CD4-positive, alpha-beta T cell treated with Interleukin-6 for 4 hours (primary cell): ENCODE data around the gene TPRG1.

Experiments used
- DNase-seq: peaks from one replicate; pipeline ENCODE4 v3.0.0-alpha.2; 2020; ENCODE audit warnings: mixed read lengths

The TPRG1 gene

DNA sequence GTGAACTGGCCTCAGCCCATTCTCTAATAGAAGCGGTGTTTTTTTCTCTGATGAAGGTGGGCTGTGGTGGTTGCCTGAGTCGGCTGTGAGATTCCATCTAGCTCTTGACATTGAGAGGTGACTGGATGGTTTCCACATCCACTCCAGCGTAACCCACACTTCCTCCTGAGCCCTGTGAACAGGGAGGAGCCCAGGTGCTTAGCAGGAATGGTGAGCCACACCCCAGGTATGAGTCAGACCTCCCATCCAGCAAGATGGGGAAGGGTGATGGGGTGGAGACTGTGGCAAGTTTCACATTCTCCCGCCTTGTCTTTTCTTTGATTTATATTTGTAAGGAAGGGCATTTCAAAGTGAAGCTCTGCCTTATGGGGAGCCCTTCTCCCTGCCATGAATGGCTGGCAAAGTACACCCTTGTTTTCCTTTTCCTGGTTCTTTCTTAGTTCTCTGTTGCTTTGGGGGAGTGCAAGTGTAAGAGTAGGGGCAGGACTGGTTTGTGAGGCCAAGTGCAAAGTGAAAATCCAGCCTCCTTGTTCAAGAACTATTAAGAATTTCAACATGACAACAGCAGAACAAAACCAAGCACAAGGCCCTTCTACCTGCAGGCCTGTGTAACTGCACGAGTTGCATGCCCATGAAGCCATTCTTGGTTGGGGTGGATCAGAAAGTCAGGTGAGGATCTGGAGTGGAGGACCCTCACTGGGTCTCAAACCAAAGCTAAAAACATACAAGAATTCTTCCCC is 4.6 kb upstream of the TPRG1 start:
- DNase-seq: no peak

DNA sequence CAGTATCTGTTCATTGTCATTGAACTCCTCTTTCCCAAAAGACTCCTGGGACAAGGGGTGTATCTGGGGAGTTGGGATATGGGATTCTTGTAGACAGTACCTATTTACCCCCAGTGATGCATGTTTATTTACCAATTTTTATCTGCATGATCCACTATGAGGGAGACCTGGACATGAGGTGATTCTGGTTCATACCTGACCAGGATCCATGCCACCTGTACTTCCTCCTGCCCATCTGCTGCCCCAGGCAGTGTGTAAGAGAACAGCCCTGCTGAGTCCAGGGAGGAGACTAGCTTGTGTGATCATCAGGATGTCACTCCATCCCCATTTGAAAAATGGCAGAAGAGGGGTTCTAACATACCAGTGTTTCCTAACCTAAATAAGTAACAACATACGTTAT is 3.1 kb upstream of the TPRG1 start:
- DNase-seq: no peak

DNA sequence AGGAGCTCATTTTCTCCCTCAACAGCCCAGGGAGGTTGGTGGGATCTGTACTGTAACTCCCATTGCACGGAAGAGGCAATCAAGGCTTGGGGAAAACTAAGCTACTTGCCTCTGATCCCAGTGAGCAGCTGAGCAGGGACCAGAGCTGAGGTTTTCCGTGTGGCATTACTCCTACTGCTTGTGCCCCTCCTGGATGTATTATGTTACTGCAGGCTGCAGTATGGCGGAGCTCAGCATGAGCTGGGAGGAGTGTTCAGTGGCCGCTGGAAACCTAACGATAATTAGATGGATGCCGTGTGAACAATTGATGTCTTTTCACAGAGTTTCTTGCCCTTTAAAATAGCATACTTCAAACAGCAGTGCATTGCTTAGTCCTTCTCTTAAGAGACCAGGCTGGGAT is 2.0 kb upstream of the TPRG1 start:
- DNase-seq: no peak

DNA sequence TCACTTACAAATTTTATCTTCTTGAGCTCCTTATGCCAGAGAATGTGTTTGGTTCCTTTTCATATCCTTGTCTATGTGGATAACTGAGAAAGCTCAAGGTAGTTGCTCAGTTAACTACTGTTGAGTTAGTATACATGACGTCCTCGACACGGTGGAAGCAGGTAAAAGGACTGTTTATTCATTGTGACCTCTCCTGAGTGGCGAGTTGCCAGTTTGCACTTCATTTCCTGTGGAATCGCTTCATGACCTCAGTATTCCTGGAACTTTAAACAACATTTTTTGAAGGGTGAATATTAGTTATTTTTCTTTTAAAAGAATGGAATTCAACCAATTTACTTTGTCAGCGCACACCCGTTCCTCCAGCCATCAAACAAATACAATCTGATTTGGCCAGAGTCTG is 1.2 kb upstream of the TPRG1 start:
- DNase-seq: no peak

DNA sequence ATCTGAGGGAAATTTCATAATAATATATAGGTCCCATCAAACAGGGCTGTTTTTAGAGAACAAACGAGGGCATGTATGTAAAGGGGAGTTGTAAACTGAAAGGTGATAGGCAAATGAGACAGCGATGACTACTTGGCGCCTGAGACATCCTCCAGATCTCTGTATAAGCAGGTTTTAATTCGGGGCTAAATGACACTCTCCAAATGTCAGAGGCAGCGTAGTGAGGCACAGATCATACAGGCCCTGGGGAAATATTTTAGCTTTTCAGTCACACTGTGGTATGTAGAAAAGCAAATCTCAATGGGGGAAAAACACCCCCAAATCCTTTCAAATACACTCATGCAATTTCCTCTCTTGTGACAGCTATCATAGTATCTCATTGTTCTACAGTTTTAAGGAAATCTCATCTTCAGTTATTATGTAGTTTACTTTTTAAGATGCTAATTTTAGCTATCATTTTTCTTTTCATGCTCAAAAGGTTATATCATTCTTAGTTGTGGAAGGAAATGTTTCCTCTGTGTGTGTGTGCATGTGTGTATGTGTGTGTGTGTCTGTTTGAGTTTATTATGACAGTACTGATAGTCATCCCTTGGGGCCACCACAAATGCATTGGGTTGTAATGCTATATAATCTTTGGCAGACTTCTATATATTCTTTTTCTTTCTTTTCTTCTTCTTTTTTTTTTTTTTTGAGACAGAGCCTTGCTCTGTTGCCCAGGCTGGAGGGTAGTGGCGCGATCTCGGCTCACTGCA is 1.1 kb downstream of the TPRG1 start:
- no peak for DNase-seq

DNA sequence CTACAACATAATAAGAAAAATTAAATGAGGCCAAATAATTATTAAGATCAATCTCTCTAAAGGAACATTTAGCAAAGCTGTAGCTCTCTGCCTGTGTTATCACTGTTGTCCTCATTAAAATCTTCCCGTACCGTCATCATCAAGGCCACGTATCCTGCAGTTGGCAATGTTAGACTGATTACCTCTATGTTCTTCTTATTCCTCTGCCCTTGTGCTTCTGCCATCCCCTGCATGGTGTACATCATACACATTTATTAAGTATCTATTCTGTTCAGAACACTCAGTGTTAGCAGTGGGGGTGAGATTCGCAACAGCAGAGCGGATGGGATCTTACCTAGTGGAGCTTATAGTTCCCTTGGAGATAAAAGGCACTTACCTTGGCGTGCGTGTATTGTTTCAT is 12.8 kb downstream of the TPRG1 start:
- DNase-seq: no peak

DNA sequence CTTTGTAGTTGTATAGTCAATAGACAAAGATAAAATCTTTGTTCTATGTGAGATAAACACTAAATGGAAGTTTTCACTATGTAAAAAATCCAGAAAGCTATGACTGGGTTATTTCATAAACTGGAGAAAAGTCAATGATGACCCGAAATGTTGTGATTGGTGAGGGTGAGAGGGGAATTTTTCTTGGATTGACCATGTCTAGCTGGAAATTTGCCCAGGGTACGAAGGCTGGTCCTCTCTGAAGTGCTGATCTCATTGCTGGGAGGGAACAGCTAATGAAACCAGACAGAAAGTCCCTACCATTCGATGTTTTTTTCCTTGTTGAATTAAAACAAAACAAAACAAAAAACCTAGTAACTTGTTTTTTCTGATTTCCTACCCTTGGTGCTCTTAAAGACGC is 14.3 kb downstream of the TPRG1 start:
- no peak for DNase-seq

DNA sequence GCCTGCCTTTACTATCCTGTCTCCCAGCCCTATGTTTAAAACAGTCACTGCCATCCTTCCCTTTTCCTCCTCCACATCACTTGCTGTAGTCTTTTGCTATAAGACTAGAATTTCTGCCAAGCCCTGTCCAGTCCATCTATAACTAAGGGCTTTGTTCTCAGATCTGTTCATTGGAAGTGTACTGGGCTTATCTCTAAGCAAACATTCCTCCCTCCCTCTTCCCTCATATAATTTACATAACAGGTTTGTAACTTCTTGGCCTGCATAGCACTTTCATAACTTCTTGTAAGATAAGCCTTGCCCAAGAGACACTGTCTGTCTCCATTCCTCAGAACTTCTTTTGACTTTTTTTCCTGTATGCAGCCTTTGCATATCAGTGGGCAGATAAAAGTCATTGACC is 16.7 kb downstream of the TPRG1 start:
- DNase-seq: no peak

DNA sequence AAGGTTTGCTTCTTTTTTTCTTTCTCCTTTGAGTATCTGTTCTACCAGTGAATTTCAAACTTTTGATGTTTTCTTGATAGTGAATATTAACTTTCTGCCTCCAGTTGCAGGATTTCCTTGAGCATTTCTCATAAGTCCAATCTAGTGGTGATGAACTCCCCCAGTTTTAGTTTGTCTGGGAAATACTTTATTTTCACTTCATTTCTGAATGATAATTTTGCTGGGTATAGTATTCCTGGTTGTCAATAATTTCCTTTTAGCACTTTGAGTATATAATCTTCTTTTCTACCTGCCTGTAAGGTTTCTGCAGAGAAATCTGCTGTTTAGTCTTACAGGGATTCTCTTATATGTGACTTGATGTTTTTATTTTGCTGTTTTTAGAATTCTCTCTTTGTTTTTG is 21.0 kb downstream of the TPRG1 start:
- DNase-seq: no peak

DNA sequence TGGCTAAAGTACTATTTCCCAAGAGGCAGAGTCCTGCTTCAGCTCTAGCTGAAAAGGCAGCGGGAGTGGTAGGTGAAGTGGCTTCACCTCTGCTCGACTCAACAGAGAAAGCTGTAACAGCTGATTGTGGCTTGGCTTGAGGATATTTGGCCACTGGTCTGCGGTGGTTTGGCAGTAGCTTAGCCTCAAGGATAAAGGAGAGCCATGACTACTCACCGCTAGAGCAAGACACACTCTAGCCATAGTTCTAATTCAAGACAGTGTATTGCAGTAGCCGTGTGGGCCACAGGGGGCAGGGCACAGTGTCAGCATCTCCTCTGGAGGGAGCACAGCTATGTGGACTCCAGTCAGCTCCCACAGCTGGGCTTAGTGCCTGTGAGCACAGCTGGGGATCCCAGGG is 23.5 kb downstream of the TPRG1 start:
- no peak for DNase-seq

DNA sequence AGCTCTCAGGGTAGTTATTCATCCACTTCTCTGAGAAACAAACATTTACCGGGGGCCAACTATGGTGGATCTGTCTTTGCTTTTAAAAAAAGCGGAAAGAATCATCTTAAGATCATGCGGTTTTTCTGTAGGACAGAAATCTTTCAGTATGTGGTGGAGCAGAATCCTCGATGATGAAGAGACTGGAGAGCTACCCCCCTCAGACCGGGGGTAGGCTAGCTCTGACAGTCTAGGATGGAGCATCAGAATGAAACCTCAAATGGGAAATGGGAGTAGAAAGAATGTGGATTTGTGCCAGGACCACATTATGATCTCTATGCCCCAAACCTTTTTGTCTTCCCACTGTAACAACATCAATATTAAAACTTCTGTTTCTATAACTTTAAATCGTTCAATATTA is 30.3 kb downstream of the TPRG1 start:
- DNase-seq: no peak

DNA sequence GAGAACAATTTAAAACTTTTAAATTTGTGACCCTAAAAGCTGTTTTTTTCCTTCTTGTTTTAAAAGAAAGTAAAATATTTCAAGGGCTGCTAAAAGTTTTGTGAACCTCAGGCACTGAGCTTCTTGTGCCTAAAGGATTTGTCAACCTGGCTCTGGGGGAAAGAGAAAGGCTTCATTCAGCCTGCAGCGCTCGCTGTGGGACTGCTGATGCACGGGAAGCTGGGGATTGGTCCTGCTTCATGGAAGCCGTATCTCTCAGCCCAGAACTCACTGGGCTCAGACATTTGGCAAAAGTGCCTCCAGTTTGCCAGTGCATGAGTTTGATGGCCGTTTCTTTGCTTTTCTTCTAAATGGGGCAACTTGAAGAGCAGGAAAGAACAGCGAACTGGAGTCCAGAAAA is 30.8 kb downstream of the TPRG1 start:
- DNase-seq: no peak

DNA sequence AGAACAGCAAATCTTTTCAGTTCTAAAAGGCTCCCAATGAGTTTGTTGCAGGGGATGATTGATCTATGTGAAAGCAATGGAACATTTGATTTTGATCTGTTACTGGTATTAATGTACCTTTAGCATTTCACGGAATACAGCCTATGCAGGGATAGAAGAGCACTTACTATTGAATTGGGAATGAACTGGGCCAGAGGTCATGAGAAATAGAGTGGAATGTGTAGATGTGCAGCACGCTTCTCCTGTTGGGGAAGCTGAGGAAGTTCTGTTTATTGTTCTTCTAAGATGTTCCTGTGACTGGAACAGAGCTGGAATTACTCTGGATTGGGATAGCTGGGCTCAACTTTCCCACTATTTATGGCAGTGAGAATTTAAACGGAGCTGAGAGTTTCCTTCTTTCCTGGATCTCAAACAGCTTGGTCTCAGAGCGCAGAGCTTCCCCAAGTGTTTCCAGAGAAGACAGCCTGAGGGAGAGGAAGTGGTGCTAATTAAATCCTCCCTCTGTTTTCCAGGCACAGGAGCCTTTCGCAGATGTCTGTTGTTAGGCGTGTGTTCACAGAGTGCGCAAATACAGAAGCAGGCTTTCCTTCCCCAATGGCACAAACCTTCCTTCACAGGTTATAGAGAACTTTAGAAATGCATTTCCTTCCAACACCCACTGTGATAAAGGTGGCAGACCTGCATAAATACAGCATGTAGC is 32.5 kb downstream of the TPRG1 start:
- no peak for DNase-seq

DNA sequence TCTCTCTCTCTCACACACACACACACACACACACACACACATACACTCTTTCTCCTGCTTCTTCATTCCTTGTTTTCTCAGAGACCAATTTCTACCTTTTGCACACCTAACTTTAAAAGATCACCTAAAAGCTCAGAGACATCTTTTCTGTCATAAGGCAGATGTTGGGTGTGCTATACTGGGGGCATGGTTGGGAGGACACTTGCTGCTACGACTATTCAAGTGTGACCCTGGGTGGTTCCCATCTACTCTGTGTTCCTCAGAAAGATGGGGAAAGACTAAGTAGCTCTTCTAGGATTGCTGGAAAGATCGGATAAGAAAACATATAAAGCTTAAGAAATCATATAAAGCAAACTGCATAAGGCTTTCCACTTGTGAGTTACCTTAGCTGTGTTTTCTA is 33.2 kb downstream of the TPRG1 start:
- DNase-seq: no peak

DNA sequence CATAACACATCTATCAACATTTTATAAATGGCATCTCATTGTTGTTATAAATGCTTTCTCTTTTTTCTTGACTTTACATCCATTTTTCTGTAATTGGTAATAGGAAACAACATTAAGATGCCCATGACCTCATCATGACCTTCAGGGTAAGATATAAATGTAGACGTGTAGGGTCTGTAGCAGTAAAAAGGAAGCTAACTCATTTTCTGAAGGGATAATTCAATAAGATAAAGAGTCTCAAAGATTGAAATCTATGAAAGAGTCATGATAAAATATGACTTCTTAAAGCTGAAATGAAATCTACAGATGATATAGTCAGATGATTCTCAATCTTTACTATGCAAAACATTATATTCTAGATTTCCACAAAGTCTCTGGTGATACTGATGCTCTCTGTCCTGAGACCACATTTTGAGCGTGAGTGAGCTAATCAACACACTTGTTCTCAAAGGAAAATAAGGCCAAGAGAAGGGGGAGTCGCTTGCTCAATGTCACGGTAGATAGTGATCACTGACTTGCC is 38.5 kb downstream of the TPRG1 start:
- DNase-seq: no peak

DNA sequence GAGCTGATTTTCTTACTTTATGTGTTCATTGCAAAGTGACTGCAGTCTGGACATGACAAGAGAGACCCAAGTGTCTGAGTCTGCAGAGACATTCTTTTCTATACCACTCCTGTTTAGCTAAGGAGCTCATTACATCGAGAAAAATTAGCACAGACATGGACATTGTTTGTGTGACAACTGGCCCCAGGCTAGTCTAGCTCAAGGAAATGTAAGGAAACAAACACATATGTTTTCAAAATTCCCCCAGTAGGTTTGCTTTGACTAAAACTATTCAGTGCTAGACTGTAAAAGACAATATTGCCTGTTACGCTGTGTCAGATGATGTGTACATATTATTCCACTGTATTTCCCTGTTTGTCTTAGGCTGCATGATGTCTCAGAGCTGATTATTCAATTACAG is 40.9 kb downstream of the TPRG1 start:
- no peak for DNase-seq

DNA sequence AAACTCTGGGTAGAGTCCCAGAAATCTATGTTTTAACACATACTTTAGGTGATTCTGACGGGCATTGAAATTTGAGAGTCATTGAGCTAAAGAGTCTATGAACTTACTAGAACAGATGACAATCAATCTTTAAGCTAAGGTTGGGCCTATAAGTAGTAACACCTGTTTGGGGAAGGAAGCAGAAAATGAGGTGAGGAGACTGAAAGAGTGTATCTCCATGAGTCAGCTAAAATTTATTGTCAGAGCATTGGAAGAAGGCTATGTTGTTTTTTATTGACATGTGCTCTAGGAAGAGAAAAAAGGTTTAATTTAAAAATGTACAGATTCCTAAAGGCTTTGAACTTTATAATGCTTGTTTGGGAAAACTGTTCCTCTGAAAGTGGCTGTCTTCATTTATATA is 42.9 kb downstream of the TPRG1 start:
- DNase-seq: no peak

DNA sequence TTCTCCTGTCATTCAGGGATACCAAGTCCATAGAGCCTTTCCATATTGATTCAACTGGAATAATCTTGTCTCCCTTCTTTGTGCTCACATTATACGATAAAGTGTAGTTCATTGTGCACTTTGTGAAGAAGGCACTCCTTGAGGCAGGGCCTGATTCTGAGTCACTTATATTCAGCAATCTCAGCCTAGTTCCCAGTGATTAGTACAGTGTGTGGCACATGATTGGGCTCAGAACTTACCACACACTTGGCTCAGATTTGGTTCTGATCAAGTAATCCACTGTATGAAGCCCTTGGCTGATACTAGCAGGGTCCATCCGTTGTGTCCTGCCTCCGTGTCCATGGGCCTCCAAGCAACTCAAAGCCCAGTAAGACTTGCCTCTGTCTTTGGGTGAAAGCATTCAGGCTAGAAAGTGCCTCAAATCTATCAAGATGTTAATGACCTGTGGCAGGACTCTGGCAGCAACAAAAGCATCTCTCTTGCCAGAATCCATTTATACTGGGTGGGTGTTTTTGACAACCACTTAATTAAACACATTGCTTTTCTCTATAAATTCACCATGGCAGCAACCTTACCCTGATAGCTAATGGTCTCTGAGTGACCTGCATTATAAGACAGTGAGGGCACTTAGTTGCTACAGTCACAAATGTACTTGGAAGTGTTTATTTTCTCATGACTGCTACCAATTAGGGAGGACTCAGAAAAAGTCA is 51.3 kb downstream of the TPRG1 start:
- no peak for DNase-seq

DNA sequence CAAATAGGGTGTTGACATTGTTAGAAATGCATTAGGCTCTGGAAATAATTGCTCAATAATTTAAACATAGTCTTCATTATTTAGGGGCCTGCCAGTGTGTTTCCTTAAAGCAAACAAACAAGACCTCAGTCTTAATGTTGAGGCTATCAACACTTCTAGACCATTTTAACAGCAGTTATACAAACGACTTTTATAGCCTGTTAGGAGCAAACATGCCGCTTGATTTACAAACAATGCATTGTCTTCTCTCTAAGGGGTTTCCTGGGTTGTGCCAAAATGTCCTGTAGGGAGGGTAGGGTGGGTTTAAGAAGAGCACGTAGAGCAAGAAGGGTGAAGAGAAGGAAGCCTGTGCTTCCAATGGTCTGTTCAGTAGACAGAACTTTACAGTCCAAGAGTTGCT is 53.7 kb downstream of the TPRG1 start:
- DNase-seq: no peak

DNA sequence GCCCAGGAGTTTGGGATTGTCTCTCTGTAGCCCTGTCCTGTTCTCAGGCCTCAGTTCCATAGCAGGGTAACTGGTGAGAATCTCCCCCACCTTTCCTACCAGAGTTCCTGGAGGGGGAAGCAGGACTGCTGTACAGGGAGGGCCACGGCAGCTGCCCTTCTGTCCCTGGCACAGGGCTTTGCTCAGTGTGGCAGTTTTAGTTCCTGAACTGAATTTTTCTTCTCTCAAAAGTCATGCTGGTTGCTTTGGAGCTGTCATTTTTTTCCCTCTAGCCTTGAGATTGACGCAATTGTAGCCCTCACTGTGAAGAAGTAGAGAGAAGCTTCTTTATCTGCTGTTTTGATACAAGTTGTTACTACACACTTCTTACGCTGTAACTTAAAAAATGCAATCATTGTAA is 55.5 kb downstream of the TPRG1 start:
- DNase-seq: no peak

DNA sequence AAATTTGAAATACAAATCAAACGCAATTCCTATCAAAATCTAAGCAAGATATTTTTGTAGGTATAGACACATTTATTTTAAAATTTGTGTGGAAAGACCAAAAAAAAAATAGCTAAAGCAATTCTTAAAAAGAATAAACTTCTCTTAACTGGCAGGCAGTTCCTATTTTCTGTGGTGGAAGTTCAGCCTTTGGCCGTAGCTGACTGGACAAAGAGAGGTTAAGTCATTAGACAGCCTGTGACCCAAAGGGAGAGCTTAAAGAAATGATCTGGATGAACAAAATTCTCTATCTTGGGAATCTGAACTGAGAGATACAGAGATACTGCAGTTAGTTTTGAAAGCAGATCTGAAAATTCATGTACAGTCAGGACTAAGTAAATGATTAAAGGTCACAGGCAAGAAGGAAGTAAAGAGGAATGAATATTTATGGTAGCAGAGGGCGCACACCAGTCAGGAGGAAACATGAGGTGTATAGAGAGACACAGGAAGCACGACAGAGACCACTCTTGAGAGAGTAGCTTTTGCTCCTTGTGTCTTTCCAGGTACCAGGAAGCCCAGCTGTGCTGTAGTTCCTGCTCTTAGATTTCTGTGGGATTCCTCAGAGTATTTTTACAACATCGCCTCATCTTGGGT is 57.5 kb downstream of the TPRG1 start:
- no peak for DNase-seq

DNA sequence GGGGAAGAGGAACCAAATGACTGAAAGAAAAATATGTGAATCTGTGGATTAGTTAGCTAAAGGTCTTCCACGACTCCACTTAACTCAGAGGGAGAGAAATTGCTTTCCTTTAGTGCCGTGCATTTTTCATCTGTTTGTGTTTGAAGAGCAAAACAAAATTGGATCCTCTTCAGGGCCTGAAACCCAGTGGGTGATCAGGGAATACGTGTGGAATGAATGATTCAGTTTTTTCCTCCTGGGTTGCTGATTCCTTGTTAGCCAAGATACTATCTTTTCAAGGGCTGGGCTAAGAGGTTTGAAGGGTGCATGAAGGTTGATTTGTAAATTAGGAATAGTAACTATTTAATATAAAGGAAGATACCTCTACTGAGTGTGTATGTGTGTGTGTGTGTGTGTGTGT is 61.0 kb downstream of the TPRG1 start:
- no peak for DNase-seq
